Measurements from ENCODE around the gene CAMTA1. TPM values are rescaled to one million over a fixed set of nuclear protein-coding genes. Genes with fewer than 3 reads are reported as not detected.
A peak's percentile ranks its signal among the peaks of the same experiment; 100 is the strongest.

The CAMTA1 gene
- polyA plus RNA-seq, 1 of the 3 experiments (the other 2 are of a cell fraction) = 63.1 TPM

DNA sequence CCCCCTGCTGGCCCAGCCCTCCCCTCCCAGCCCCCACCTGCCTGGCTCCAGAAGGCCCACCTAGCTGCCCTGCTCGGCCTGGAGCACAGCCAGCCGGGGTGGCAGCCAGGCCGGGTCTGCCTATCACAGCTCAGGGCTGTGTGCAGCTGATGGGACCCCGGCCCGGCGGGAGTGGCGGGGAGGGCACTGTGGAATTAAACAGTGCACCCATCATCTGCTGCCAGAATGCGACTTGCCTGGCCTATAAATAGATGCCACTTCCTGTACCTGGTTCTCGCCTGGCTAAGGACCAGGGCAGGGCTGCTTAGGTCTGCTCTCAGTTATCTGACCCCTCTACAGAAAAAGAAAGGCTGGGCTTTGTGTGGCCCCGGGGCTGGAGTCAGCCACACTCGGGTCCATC is 887.6 kb downstream of the CAMTA1 start:
- Histone ChIP-seq H3K9me3 (no peaks in the 10 kb centered on the region), H3K27ac (ENCODE audit: low read depth in 2 of 2, low read length in 1 of 2) (peak overlapping the region in 1 of 2 experiments; percentile 89; a peak in 2 of 4 replicates), H3K4me2 (no peak overlapping the region), H3K27me3 (ENCODE audit: insufficient read depth) (no peaks in the 10 kb centered on the region), H2AFZ (ENCODE audit: low read depth) (no peak overlapping the region), H4K20me1 (ENCODE audit: insufficient read depth) (no peaks in the 10 kb centered on the region), H3K36me3 (replicated peaks in 1 of 2; ENCODE audit: control insufficient read depth in 1 of 2, insufficient read depth in 2 of 2, low read length in 1 of 2) (no peaks in the 10 kb centered on the region), H3K4me3 (ENCODE audit: low read depth in 2 of 2, low read length in 1 of 2) (no peak overlapping the region), H3K9ac (no peak overlapping the region), H3K9me2 (no peaks in the 10 kb centered on the region), H3F3A (replicated peaks; ENCODE audit: insufficient read depth) (no peaks in the 10 kb centered on the region), H3K4me1 (ENCODE audit: control insufficient read depth in 1 of 2, insufficient read depth in 2 of 2, low read depth in 1 of 2, low read length in 1 of 2) (peaks cover 2 to 62% of the 10 kb centered on the region in 2 experiments; a peak in 3 of 4 replicates), H3K79me2 (ENCODE audit: insufficient read depth) (no peaks in the 10 kb centered on the region)
- 60% methylated on average over 1 of the region's 11 CpGs for WGBS (ENCODE audit: low lambda C conversion rate)
- peak; percentile 62 for DNase-seq
- TF ChIP-seq RCOR1 (IDR thresholded peaks at IDR 0.05; ENCODE audit: low read length) (peak; percentile 38; the same call in 1 of the 2 replicates), EZH2phosphoT487 (IDR thresholded peaks at IDR 0.05; ENCODE audit: borderline replicate concordance, low read depth) (no peak), CHD2 (IDR thresholded peaks at IDR 0.05; ENCODE audit: low read length, partially characterized antibody) (no peak), TAF1 (IDR thresholded peaks at IDR 0.05; ENCODE audit: borderline replicate concordance, low read depth, low read length) (no peak)
- TF ChIP-seq, protein P1, sequence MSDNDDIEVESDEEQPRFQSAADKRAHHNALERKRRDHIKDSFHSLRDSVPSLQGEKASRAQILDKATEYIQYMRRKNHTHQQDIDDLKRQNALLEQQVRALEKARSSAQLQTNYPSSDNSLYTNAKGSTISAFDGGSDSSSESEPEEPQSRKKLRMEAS (IDR thresholded peaks at IDR 0.05; ENCODE audit: low read depth) = no peak
- ChIA-PET CTCF (interaction anchor here (1.2 to 22.6 kb wide), 4 partner anchors 32 to 95 kb away, joined by 3 to 739 read pairs (median 5); no protein-coding TSS in a partner anchor), POLR2A (no interaction called here)

GRCh38 chr1:7674972-7675371 is 889.7 kb downstream of the CAMTA1 start:
- no peak for DNase-seq
- no peaks in the 10 kb centered on the region for H3K27me3 ChIP-seq (ENCODE audit: insufficient read depth)
- CTCF ChIA-PET = interaction anchor here (22.6 kb wide), 1 partner anchor 71 kb away, joined by 739 read pairs; no protein-coding TSS in a partner anchor
- no peak overlapping the region for H3K4me3 ChIP-seq (ENCODE audit: low read depth in 2 of 2, low read length in 1 of 2)
- H3K9me3 ChIP-seq = no peaks in the 10 kb centered on the region
- TF ChIP-seq SIN3A (IDR thresholded peaks at IDR 0.05; ENCODE audit: borderline replicate concordance, low read depth, low read length) (no peak), USF2 (IDR thresholded peaks at IDR 0.05; ENCODE audit: borderline replicate concordance, low read depth, low read length) (no peak), GABPA (IDR thresholded peaks at IDR 0.05; ENCODE audit: low read depth) (no peak), RAD21 (IDR thresholded peaks at IDR 0.05; ENCODE audit: low read length) (no peak), ELF1 (IDR thresholded peaks at IDR 0.05) (no peak), RFX5 (IDR thresholded peaks at IDR 0.05; ENCODE audit: low read length) (no peak), POLR2AphosphoS5 (IDR thresholded peaks at IDR 0.05; ENCODE audit: low read depth, low read length) (no peak), CTCF (IDR thresholded peaks at IDR 0.05) (no peak), REST (IDR thresholded peaks at IDR 0.05; ENCODE audit: low read depth, low read length) (no peak), FOXJ3 (CRISPR knock-in tag; IDR thresholded peaks at IDR 0.05) (no peak)
- TF ChIP-seq, protein P2, sequence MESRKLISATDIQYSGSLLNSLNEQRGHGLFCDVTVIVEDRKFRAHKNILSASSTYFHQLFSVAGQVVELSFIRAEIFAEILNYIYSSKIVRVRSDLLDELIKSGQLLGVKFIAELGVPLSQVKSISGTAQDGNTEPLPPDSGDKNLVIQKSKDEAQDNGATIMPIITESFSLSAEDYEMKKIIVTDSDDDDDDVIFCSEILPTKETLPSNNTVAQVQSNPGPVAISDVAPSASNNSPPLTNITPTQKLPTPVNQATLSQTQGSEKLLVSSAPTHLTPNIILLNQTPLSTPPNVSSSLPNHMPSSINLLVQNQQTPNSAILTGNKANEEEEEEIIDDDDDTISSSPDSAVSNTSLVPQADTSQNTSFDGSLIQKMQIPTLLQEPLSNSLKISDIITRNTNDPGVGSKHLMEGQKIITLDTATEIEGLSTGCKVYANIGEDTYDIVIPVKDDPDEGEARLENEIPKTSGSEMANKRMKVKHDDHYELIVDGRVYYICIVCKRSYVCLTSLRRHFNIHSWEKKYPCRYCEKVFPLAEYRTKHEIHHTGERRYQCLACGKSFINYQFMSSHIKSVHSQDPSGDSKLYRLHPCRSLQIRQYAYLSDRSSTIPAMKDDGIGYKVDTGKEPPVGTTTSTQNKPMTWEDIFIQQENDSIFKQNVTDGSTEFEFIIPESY (IDR thresholded peaks at IDR 0.05; ENCODE audit: borderline replicate concordance, low read depth) = no peak
- no peaks in the 10 kb centered on the region for H3F3A ChIP-seq (replicated peaks; ENCODE audit: insufficient read depth)
- H3K9me2 ChIP-seq = no peaks in the 10 kb centered on the region
- H4K20me1 ChIP-seq (ENCODE audit: insufficient read depth) = no peaks in the 10 kb centered on the region
- H3K27ac ChIP-seq (ENCODE audit: low read depth in 2 of 2, low read length in 1 of 2) = no peak overlapping the region
- H3K4me1 ChIP-seq (ENCODE audit: control insufficient read depth in 1 of 2, insufficient read depth in 2 of 2, low read depth in 1 of 2, low read length in 1 of 2) = peaks cover 0 to 49% of the 10 kb centered on the region in 2 experiments; a peak in 2 of 4 replicates
- no peaks in the 10 kb centered on the region for H3K79me2 ChIP-seq (ENCODE audit: insufficient read depth)
- 49% methylated on average over 4 of the region's 4 CpGs for WGBS (ENCODE audit: low lambda C conversion rate)
- H3K4me2 ChIP-seq = no peak overlapping the region
- POLR2A ChIA-PET = no interaction called here
- no peak overlapping the region for H2AFZ ChIP-seq (ENCODE audit: low read depth)
- no peak overlapping the region for H3K9ac ChIP-seq
- H3K36me3 ChIP-seq (replicated peaks in 1 of 2; ENCODE audit: control insufficient read depth in 1 of 2, insufficient read depth in 2 of 2, low read length in 1 of 2) = no peaks in the 10 kb centered on the region
